ENCODE results near the gene HELZ2. TPM values are rescaled to one million over a fixed set of nuclear protein-coding genes. Genes with fewer than 3 reads are reported as not detected.

The HELZ2 gene
- total and polyA plus RNA-seq, 2 donors (not counting 1 experiment from before 2014, with no cell fraction given), result 3.3 to 47.6 TPM

GRCh38 chr20:63537525-63538203 lies 36.4 kb downstream of the HELZ2 start:
- Histone ChIP-seq H3K27ac (ENCODE audit: insufficient read depth, low read length) (no peak overlapping the region), H3K9me3 (ENCODE audit: control insufficient read depth, insufficient read depth, low read depth, low read length) (no peaks in the 10 kb centered on the region), H3K4me1 (ENCODE audit: control insufficient read depth, extremely low read depth, insufficient read depth, low read length) (peaks cover 5% of the 10 kb centered on the region), H4K20me1 (ENCODE audit: control insufficient read depth, extremely low read depth, insufficient read depth, low read length) (no peaks in the 10 kb centered on the region), H3K27me3 (ENCODE audit: control insufficient read depth, insufficient read depth, low read length) (no peaks in the 10 kb centered on the region), H3K4me3 (replicated peaks in 1 of 4; ENCODE audit: control extremely low read depth in 1 of 4, insufficient read depth in 1 of 4, low read depth in 3 of 4, low read length in 4 of 4) (peak overlapping the region in 1 of 4 experiments; percentile 28), H2AFZ (ENCODE audit: low read length) (peak overlapping the region; percentile 61), H3K36me3 (ENCODE audit: control insufficient read depth, insufficient read depth, low read length) (no peaks in the 10 kb centered on the region), H3K9ac (ENCODE audit: insufficient read depth, low read length) (peak overlapping the region; percentile 30), H3K4me2 (ENCODE audit: extremely low read depth, insufficient read depth, low read length) (peak overlapping the region; percentile 8), H3K79me2 (ENCODE audit: control insufficient read depth, insufficient read depth, low read length) (no peaks in the 10 kb centered on the region)
- DNase-seq (ENCODE audit: low read depth in 2 of 2), result peak; percentile 79 to 91
- no peak for TF ChIP-seq EZH2 (IDR thresholded peaks at IDR 0.05; ENCODE audit: low read length, missing control alignments)
- TF ChIP-seq, protein P1, sequence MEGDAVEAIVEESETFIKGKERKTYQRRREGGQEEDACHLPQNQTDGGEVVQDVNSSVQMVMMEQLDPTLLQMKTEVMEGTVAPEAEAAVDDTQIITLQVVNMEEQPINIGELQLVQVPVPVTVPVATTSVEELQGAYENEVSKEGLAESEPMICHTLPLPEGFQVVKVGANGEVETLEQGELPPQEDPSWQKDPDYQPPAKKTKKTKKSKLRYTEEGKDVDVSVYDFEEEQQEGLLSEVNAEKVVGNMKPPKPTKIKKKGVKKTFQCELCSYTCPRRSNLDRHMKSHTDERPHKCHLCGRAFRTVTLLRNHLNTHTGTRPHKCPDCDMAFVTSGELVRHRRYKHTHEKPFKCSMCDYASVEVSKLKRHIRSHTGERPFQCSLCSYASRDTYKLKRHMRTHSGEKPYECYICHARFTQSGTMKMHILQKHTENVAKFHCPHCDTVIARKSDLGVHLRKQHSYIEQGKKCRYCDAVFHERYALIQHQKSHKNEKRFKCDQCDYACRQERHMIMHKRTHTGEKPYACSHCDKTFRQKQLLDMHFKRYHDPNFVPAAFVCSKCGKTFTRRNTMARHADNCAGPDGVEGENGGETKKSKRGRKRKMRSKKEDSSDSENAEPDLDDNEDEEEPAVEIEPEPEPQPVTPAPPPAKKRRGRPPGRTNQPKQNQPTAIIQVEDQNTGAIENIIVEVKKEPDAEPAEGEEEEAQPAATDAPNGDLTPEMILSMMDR (conservative IDR thresholded peaks at IDR 0.05 in 1 of 2, IDR thresholded peaks at IDR 0.05 in 1 of 2; ENCODE audit: low read depth in 1 of 2, low read length in 2 of 2), result peak; percentile 73 to 91

DNA sequence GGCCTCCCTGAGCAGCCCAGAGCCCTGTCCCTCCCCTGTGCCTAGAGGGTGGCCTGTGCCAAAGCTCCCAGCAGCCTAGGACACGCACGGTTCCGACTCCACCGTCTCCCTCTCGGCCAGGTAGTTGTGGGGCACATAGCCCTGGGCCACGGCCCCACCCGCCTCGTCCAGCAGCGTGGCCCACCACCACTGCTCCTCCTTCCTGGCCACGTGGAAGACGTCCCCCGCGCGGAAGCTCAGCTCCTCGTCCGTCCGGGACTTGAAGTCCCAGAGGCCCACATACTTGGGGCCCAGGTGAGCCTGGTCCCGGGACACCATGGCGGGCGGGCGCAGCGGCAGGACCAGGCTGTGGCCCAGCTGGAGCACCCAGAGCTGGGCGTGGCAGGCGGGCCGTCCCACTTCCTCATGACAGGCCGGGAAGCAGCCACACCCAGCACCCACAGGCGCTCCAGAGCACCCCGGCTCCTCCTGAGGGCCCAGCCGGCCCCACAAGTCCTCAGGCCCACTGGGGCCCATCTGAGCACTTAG lies 37.0 kb downstream of the HELZ2 start, which contains the start of gene PTK6:
PTK6 (minus strand) TSS at position 380 of the 528 bp plus-strand sequence; CDS start at position 318, 62 bp downstream.
- Histone ChIP-seq H3K9me3 (ENCODE audit: control insufficient read depth, insufficient read depth, low read depth, low read length) (no peaks in the 10 kb centered on the region), H3K9ac (ENCODE audit: insufficient read depth, low read length) (peak within 1 kb of the TSS; percentile 30), H3K4me1 (ENCODE audit: control insufficient read depth, extremely low read depth, insufficient read depth, low read length) (peaks cover 5% of the 10 kb centered on the region), H4K20me1 (ENCODE audit: control insufficient read depth, extremely low read depth, insufficient read depth, low read length) (no peaks in the 10 kb centered on the region), H3K79me2 (ENCODE audit: control insufficient read depth, insufficient read depth, low read length) (no peaks in the 10 kb centered on the region), H3K27ac (ENCODE audit: insufficient read depth, low read length) (no peak within 1 kb of the TSS), H3K4me2 (ENCODE audit: extremely low read depth, insufficient read depth, low read length) (peak within 1 kb of the TSS; percentile 8), H3K36me3 (ENCODE audit: control insufficient read depth, insufficient read depth, low read length) (no peaks in the 10 kb centered on the region), H2AFZ (ENCODE audit: low read length) (peak within 1 kb of the TSS; percentile 61), H3K27me3 (ENCODE audit: control insufficient read depth, insufficient read depth, low read length) (peaks cover 2% of the 10 kb centered on the region), H3K4me3 (replicated peaks in 1 of 4; ENCODE audit: control extremely low read depth in 1 of 4, insufficient read depth in 1 of 4, low read depth in 3 of 4, low read length in 4 of 4) (peak within 1 kb of the TSS in 1 of 4 experiments; percentile 28)
- TF ChIP-seq, protein P1 (conservative IDR thresholded peaks at IDR 0.05 in 1 of 2, IDR thresholded peaks at IDR 0.05 in 1 of 2; ENCODE audit: low read depth in 1 of 2, low read length in 2 of 2), result no peak
- no peak for DNase-seq (ENCODE audit: low read depth in 2 of 2)

DNA sequence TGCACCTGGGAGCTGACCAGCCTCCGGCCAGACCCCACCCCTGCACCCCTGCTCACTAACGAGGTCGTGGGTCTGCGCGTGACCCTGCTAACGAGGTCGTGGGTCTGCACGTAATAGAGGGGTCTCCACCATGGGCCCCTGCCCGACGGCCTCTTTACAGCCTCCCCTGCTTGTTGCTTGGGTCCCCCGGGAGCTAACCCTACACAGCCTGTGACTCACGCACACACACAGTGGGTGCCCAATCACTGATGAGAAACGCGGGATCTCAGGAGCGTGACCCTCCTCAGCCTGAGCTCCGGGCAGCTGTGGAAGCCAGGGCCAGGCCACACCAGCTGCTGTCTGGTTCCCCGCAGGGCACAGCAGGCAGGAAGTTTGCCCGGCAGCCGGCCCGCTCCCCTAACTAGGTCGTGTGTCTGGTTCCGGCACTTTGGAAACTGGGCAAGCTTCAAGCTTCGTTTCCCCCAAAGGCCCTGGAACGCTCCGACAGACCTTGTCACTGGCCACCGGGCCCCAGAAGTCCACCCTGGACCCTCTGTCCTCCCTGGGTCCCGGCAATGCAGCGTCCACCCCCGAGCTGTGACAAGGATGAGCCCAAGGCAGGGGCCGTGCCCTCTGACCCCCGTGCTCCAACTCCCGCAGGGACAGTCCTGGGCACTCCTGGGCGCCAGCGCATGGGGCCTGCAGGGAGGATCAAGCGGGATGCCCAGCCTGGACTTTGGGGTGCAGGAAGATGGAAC lies 37.6 kb downstream of the HELZ2 start:
- TF ChIP-seq, protein P1 (conservative IDR thresholded peaks at IDR 0.05 in 1 of 2, IDR thresholded peaks at IDR 0.05 in 1 of 2; ENCODE audit: low read depth in 1 of 2, low read length in 2 of 2), result no peak
- no peak for TF ChIP-seq EZH2 (IDR thresholded peaks at IDR 0.05; ENCODE audit: low read length, missing control alignments)
- Histone ChIP-seq H3K9me3 (ENCODE audit: control insufficient read depth, insufficient read depth, low read depth, low read length) (no peaks in the 10 kb centered on the region), H2AFZ (ENCODE audit: low read length) (no peak overlapping the region), H3K36me3 (ENCODE audit: control insufficient read depth, insufficient read depth, low read length) (no peaks in the 10 kb centered on the region), H3K4me2 (ENCODE audit: extremely low read depth, insufficient read depth, low read length) (no peak overlapping the region), H3K4me3 (replicated peaks in 1 of 4; ENCODE audit: control extremely low read depth in 1 of 4, insufficient read depth in 1 of 4, low read depth in 3 of 4, low read length in 4 of 4) (no peak overlapping the region), H3K79me2 (ENCODE audit: control insufficient read depth, insufficient read depth, low read length) (no peaks in the 10 kb centered on the region), H3K4me1 (ENCODE audit: control insufficient read depth, extremely low read depth, insufficient read depth, low read length) (peaks cover 5% of the 10 kb centered on the region), H4K20me1 (ENCODE audit: control insufficient read depth, extremely low read depth, insufficient read depth, low read length) (no peaks in the 10 kb centered on the region), H3K27ac (ENCODE audit: insufficient read depth, low read length) (no peak overlapping the region), H3K27me3 (ENCODE audit: control insufficient read depth, insufficient read depth, low read length) (peaks cover 7% of the 10 kb centered on the region), H3K9ac (ENCODE audit: insufficient read depth, low read length) (no peak overlapping the region)
- peak in 1 of 2 donors; percentile 28 for DNase-seq (ENCODE audit: low read depth in 2 of 2)

Data from fibroblast of lung (primary cell).